ENCODE measurements around the gene HAUS5.

DNA sequence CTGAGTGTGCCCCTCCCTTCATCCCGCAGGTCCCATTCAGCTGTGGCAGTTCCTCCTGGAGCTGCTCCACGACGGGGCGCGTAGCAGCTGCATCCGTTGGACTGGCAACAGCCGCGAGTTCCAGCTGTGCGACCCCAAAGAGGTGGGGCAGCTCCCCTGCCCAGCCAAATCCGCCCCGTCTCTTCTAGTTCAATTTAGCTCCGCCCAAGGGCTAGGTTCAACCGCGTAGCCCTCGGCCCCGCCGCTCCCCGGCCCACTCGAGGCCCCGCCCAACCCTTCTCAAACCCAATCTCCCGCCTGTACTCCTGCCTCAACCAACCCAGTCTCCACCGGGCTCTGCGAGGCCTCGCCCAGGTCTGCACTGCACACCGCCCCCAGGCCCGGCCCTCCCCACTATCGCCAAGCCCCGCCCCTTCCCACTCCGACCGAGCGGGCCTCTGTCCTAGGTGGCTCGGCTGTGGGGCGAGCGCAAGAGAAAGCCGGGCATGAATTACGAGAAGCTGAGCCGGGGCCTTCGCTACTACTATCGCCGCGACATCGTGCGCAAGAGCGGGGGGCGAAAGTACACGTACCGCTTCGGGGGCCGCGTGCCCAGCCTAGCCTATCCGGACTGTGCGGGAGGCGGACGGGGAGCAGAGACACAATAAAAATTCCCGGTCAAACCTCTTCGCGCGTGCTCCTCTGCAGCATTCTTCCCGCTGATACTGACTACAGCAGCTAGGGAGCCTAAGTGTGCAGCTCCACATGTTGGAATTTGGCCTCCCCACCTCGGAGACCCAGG, 31.9 kb downstream of the HAUS5 start:
- TF ChIP-seq, protein P1, sequence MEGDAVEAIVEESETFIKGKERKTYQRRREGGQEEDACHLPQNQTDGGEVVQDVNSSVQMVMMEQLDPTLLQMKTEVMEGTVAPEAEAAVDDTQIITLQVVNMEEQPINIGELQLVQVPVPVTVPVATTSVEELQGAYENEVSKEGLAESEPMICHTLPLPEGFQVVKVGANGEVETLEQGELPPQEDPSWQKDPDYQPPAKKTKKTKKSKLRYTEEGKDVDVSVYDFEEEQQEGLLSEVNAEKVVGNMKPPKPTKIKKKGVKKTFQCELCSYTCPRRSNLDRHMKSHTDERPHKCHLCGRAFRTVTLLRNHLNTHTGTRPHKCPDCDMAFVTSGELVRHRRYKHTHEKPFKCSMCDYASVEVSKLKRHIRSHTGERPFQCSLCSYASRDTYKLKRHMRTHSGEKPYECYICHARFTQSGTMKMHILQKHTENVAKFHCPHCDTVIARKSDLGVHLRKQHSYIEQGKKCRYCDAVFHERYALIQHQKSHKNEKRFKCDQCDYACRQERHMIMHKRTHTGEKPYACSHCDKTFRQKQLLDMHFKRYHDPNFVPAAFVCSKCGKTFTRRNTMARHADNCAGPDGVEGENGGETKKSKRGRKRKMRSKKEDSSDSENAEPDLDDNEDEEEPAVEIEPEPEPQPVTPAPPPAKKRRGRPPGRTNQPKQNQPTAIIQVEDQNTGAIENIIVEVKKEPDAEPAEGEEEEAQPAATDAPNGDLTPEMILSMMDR (IDR thresholded peaks at IDR 0.05 in 4 of 5, conservative IDR thresholded peaks at IDR 0.05 in 1 of 5) = peak in 1 of 5 experiments; percentile 8
- TF ChIP-seq POLR2A (IDR thresholded peaks at IDR 0.05) = peak; percentile 28 to 36

Measured in gastrocnemius medialis (tissue), 4 donors.